Measurements from ENCODE around the gene IQCB1.

The IQCB1 gene

GRCh38 chr3:121752772-121753171 lies 82.1 kb downstream of the IQCB1 start:
- Histone ChIP-seq H3K4me3 (ENCODE audit: insufficient read depth, low read length, poor library complexity, severe bottlenecking) (no peak overlapping the region), H3K9me3 (ENCODE audit: insufficient read depth, low read length) (no peaks in the 10 kb centered on the region), H3K79me2 (ENCODE audit: insufficient read depth, low read length) (peaks cover 5% of the 10 kb centered on the region; the same call in 1 of the 2 replicates), H3F3A (ENCODE audit: insufficient read depth) (no peaks in the 10 kb centered on the region), H2AFZ (ENCODE audit: low read depth, low read length, severe bottlenecking) (no peak overlapping the region), H3K36me3 (ENCODE audit: low read length) (no peaks in the 10 kb centered on the region), H3K4me2 (ENCODE audit: low read depth, low read length, poor library complexity, severe bottlenecking) (no peak overlapping the region), H3K9ac (ENCODE audit: low read length) (no peak overlapping the region), H3K27ac (ENCODE audit: low read depth, low read length) (no peak overlapping the region), H3K9me2 (replicated peaks; ENCODE audit: insufficient read depth, low read length) (no peaks in the 10 kb centered on the region), H3K27me3 (ENCODE audit: low read length) (no peaks in the 10 kb centered on the region), H4K20me1 (ENCODE audit: low read depth, low read length) (no peaks in the 10 kb centered on the region)
- TF ChIP-seq CTCF (IDR thresholded peaks at IDR 0.05; ENCODE audit: insufficient read depth, low read length, poor library complexity, severe bottlenecking) (no peak), EZH2phosphoT487 (conservative IDR thresholded peaks at IDR 0.05; ENCODE audit: low read length) (no peak)

DNA sequence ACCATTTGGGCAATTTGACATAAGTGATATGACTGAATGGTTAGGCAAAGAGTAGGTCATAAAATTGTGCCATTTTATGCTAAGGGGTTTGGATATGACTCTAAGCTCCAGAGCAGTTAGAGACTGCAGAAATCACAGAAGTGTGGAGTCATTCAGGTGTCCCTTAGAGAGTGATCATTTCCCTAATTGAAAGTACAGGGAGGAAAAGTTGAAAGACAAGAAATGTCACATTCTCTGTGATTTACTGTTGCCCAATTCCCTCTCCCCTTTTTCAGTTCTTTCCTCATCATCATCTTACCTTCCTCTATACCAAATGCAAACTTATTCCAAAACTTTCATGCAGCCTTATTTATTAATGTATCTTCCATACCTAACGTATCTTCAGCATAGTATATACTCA lies 82.6 kb downstream of the IQCB1 start:
- H3K9me3 ChIP-seq (ENCODE audit: insufficient read depth, low read length): no peaks in the 10 kb centered on the region
- H2AFZ ChIP-seq (ENCODE audit: low read depth, low read length, severe bottlenecking): no peak overlapping the region
- no peak overlapping the region for H3K27ac ChIP-seq (ENCODE audit: low read depth, low read length)
- no peaks in the 10 kb centered on the region for H3F3A ChIP-seq (ENCODE audit: insufficient read depth)
- peaks cover 5% of the 10 kb centered on the region; the same call in 1 of the 2 replicates for H3K79me2 ChIP-seq (ENCODE audit: insufficient read depth, low read length)
- TF ChIP-seq EZH2phosphoT487 (conservative IDR thresholded peaks at IDR 0.05; ENCODE audit: low read length) (no peak), CTCF (IDR thresholded peaks at IDR 0.05; ENCODE audit: insufficient read depth, low read length, poor library complexity, severe bottlenecking) (no peak)
- H3K9me2 ChIP-seq (replicated peaks; ENCODE audit: insufficient read depth, low read length): no peaks in the 10 kb centered on the region
- no peak overlapping the region for H3K4me2 ChIP-seq (ENCODE audit: low read depth, low read length, poor library complexity, severe bottlenecking)
- H3K9ac ChIP-seq (ENCODE audit: low read length): no peak overlapping the region
- H3K36me3 ChIP-seq (ENCODE audit: low read length): no peaks in the 10 kb centered on the region
- no peaks in the 10 kb centered on the region for H3K27me3 ChIP-seq (ENCODE audit: low read length)
- H4K20me1 ChIP-seq (ENCODE audit: low read depth, low read length): no peaks in the 10 kb centered on the region
- no peak overlapping the region for H3K4me3 ChIP-seq (ENCODE audit: insufficient read depth, low read length, poor library complexity, severe bottlenecking)

- Histone ChIP-seq H3F3A (ENCODE audit: insufficient read depth) (no peaks in the 10 kb centered on the region), H3K4me2 (ENCODE audit: low read depth, low read length, poor library complexity, severe bottlenecking) (peak overlapping the region; percentile 81), H4K20me1 (ENCODE audit: low read depth, low read length) (no peaks in the 10 kb centered on the region), H2AFZ (ENCODE audit: low read depth, low read length, severe bottlenecking) (peak overlapping the region; percentile 2), H3K27me3 (ENCODE audit: low read length) (no peaks in the 10 kb centered on the region), H3K9me2 (replicated peaks; ENCODE audit: insufficient read depth, low read length) (no peaks in the 10 kb centered on the region), H3K9ac (ENCODE audit: low read length) (peak overlapping the region; percentile 64), H3K36me3 (ENCODE audit: low read length) (no peaks in the 10 kb centered on the region), H3K27ac (ENCODE audit: low read depth, low read length) (no peak overlapping the region), H3K9me3 (ENCODE audit: insufficient read depth, low read length) (no peaks in the 10 kb centered on the region), H3K79me2 (ENCODE audit: insufficient read depth, low read length) (peaks cover 5% of the 10 kb centered on the region; the same call in 1 of the 2 replicates), H3K4me3 (ENCODE audit: insufficient read depth, low read length, poor library complexity, severe bottlenecking) (peak overlapping the region; percentile 72)
- TF ChIP-seq CTCF (IDR thresholded peaks at IDR 0.05; ENCODE audit: insufficient read depth, low read length, poor library complexity, severe bottlenecking): no peak
- TF ChIP-seq EZH2phosphoT487 (conservative IDR thresholded peaks at IDR 0.05; ENCODE audit: low read length): no peak
Observed at GRCh38 chr3:121750087-121750415, 84.8 kb downstream of the IQCB1 start.
